ENCODE data around the gene CORIN.
"Not testable (repeated sequence)": the region's sequence is repeated elsewhere in the genome, so short reads cannot be mapped to it uniquely, and the experiment has no call there.

Gene CORIN

GRCh38 chr4:47701286-47701685, 136.6 kb downstream of the CORIN start:
- no peak for DNase-seq (ENCODE audit: low spot score)
- H3K27ac ChIP-seq: no peak overlapping the region
- CTCF ChIA-PET: interaction anchor here (0.6 kb wide), 1 partner anchor 438 kb away, joined by 3 read pairs; no protein-coding TSS in a partner anchor
- POLR2A ChIA-PET (ENCODE audit: low non-redundant PET): no interaction called here
- TF ChIP-seq CTCF (conservative IDR thresholded peaks at IDR 0.05; ENCODE audit: low read depth): no peak

- TF ChIP-seq CTCF (conservative IDR thresholded peaks at IDR 0.05; ENCODE audit: low read depth): no peak
- DNase-seq (ENCODE audit: low spot score): no peak
- ChIA-PET CTCF (no interaction called here), POLR2A (ENCODE audit: low non-redundant PET) (no interaction called here)
- no peak overlapping the region for H3K27ac ChIP-seq
These were observed 139.0 kb downstream of the CORIN start for GRCh38 chr4:47698837-47699236.

GRCh38 chr4:47696823-47697222, 141.0 kb downstream of the CORIN start:
- ChIA-PET POLR2A (ENCODE audit: low non-redundant PET) (no interaction called here), CTCF (no interaction called here)
- no peak for DNase-seq (ENCODE audit: low spot score)
- no peak overlapping the region for H3K27ac ChIP-seq
- TF ChIP-seq CTCF (conservative IDR thresholded peaks at IDR 0.05; ENCODE audit: low read depth): no peak

- POLR2A ChIA-PET (ENCODE audit: low non-redundant PET): no interaction called here
- no peak for DNase-seq (ENCODE audit: low spot score)
- no peak overlapping the region for H3K27ac ChIP-seq
- no peak for TF ChIP-seq CTCF (conservative IDR thresholded peaks at IDR 0.05; ENCODE audit: low read depth)
- CTCF ChIA-PET: no interaction called here
These were observed 142.6 kb downstream of the CORIN start for GRCh38 chr4:47695260-47695659.

- no peak for TF ChIP-seq CTCF (conservative IDR thresholded peaks at IDR 0.05; ENCODE audit: low read depth)
- DNase-seq (ENCODE audit: low spot score): no peak
- CTCF ChIA-PET: no interaction called here
- POLR2A ChIA-PET (ENCODE audit: low non-redundant PET): no interaction called here
- no peak overlapping the region for H3K27ac ChIP-seq
These were observed 143.5 kb downstream of the CORIN start for GRCh38 chr4:47694322-47694721.

- POLR2A ChIA-PET (ENCODE audit: low non-redundant PET): no interaction called here
- TF ChIP-seq CTCF (conservative IDR thresholded peaks at IDR 0.05; ENCODE audit: low read depth): no peak
These were observed 145.2 kb downstream of the CORIN start for GRCh38 chr4:47692691-47693090.

GRCh38 chr4:47691757-47692383, 146.0 kb downstream of the CORIN start:
- CTCF ChIA-PET: interaction anchor here (1.1 kb wide), 1 partner anchor 23 kb away, joined by 3 read pairs; no protein-coding TSS in a partner anchor
- DNase-seq (ENCODE audit: low spot score); H3K27ac ChIP-seq; POLR2A ChIA-PET (ENCODE audit: low non-redundant PET): not testable (repeated sequence)

More at GRCh38 chr4:47692691-47693090, 145.2 kb downstream of the CORIN start:
- no peak for DNase-seq (ENCODE audit: low spot score)
- no peak overlapping the region for H3K27ac ChIP-seq
- CTCF ChIA-PET: interaction anchor here (1.1 kb wide), 1 partner anchor 24 kb away, joined by 3 read pairs; no protein-coding TSS in a partner anchor
